ENCODE measurements around the gene MACROD2.

The MACROD2 gene

DNA sequence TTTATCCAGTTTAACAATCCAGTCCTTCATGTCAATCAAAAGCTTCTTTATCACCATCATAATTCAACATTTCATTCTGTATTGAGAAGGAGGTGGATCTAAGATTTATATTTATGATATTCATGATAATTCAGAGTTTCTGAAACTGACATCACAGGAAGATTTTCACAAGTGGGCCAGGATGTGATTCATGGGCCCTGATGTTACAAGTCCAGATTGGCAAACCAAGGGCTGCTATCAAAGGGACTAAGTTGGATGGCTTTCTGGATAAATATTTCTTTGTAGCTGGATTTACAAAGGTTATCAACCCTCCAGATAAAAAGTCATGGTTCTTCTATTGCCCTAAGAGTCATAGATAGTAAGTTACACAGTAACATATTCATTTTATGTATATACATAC, 1711.4 kb downstream of the MACROD2 start:
- DNase-seq (ENCODE audit: low read depth, low spot score) = no peak
- no peak overlapping the region for H3K4me3 ChIP-seq (ENCODE audit: low read length)

DNA sequence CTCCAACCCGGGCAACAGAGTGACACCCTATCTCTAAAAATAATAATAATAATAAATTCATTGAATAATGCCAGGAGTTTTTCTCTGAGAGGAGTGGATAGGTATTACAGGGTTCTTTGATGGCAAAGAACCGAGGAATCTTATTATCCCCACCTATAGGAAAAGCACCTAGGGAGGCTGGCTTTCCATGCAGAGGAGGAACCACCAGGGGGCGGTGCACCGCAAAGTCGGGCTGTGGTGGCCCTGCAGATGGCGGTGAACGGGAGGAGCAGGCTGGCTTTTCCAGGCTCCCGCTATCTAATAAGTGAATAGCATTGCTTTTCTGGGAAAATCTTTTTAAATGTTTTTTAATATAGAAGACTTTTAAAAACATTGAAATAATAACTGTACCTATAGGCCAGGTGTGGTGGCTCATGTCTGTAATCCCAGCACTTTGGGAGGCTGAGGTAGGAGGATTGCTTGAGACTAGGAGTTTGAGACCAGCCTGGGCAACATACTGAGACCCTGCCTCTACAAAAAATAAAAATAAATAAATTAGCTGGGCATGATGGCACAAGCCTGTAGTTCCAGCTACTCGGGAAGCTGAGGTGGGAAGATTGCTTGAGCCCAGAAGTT, 1713.8 kb downstream of the MACROD2 start:
- H3K4me3 ChIP-seq (ENCODE audit: low read length) = no peak overlapping the region
- DNase-seq (ENCODE audit: low read depth, low spot score) = peak; percentile 23

DNA sequence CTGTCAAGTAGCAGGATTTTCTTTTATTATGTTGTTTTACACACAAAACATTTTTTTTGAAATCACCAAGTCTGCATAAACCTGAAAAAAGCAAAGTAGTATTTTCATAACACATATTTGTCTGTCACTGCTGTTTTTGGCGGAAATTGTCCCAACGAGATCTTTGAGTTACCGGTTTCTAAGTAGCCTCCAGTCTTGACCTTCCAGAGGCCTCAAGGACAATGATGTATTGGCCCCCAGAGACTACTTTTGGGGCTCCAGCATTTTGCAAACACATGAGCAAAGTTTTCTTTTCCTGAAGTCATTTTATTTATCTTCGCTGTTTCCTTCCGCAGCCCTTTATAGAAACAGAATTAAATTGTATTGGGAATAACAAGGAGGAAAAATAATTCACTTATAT, 1715.3 kb downstream of the MACROD2 start:
- H3K4me3 ChIP-seq (ENCODE audit: low read length) = no peak overlapping the region
- DNase-seq (ENCODE audit: low read depth, low spot score) = no peak

DNA sequence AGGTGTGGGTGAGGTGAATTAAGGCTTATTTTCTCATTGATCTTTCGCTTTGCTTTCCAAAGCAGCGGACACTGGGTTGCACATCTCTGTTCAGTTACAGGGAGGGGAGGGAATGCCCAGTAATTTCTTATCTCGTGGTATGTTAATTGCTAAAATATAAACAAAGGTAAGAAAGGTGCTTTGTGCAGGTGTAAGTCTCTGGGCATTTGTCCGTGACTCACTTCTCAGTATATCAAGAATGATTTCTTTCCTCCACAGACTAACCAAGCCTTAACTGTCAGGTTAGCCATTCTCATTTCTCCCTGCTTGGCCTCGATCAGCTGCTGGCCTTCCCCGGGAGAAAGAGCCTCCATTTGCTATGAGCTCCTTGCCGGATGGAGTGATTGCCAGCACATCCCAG, 1715.9 kb downstream of the MACROD2 start:
- no peak overlapping the region for H3K4me3 ChIP-seq (ENCODE audit: low read length)
- no peak for DNase-seq (ENCODE audit: low read depth, low spot score)

DNA sequence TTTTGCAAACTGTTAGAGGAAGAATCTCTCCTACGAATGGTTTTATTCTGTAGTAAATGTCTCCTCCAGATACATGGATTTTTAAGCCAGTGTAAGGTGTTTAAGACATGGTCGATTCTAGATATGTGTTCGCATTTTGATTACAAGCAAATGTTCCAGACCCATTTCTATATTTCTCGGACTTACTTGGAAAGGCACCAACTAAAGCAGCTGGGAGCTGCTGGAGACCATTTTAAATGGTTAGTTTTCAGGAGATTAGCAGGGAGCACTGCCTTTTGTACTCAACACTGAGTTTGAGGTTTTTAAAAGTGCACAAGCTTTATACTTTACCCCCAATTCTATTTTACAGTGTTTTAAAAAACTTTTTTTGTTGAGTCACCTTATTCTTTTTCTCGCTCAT, 1720.9 kb downstream of the MACROD2 start:
- DNase-seq (ENCODE audit: low read depth, low spot score) = no peak

DNA sequence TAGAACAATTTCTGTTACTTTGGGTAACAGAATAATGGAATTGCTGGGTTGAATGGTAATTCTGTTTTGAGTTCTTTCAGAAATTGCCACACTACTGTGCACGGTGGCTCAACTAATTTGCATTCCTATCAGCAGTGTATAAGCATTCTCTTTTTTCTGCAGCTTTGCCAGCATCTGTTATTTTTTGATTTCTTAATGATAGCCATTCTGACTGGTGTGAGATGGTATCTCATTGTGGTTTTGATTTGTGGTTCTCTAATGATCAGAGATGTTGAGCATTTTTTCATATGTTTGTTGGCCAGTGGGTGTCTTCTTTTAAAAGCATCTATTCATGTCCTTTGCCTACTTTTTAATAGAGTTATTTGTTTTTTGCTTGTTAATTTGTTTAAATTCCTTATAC, 1731.1 kb downstream of the MACROD2 start:
- DNase-seq (ENCODE audit: low read depth, low spot score) = no peak
- no peak overlapping the region for H3K4me3 ChIP-seq (ENCODE audit: low read length)

More for the DNA sequence above, 1720.9 kb downstream of the MACROD2 start:
- no peak overlapping the region for H3K4me3 ChIP-seq (ENCODE audit: low read length)

DNA sequence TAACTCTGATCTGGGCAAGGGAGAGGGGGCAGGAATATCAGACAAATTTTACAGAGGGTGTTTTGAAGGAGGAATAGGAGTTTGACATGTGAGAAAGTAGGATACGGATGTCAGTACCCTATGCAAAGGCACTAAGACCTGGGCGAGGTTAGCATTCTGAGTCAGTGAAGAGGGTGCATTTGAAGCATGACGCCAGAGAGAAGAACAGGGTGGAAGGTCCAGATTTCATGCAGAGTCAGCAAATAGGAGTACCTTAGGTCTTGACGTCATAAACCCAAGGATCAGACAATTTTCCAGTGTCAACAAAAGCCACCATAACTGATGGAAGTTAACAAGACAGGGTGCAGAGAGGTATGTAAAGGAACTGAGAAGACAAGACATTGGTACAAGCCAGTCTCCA, 1738.7 kb downstream of the MACROD2 start:
- DNase-seq (ENCODE audit: low read depth, low spot score) = no peak
- no peak overlapping the region for H3K4me3 ChIP-seq (ENCODE audit: low read length)

DNA sequence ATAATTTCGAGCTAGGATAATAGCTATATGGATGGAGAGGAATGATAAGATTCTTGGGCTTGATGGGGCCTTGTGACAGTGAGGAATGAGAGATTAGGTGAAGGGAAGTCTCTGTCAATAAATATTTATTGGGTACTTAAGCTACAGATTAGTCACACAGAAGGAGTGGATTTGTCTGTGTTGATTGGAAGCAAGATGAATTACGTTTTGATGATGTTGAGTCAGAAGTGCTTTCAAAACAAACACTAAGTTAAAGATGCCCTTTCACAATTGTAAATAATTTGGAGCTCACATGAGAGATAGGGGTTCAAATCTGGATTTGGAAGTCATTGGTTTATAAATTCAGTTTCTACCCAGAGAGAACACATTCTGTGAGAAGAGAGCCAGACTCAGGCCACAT, 1743.7 kb downstream of the MACROD2 start:
- no peak for DNase-seq (ENCODE audit: low read depth, low spot score)
- H3K4me3 ChIP-seq (ENCODE audit: low read length) = no peak overlapping the region

DNA sequence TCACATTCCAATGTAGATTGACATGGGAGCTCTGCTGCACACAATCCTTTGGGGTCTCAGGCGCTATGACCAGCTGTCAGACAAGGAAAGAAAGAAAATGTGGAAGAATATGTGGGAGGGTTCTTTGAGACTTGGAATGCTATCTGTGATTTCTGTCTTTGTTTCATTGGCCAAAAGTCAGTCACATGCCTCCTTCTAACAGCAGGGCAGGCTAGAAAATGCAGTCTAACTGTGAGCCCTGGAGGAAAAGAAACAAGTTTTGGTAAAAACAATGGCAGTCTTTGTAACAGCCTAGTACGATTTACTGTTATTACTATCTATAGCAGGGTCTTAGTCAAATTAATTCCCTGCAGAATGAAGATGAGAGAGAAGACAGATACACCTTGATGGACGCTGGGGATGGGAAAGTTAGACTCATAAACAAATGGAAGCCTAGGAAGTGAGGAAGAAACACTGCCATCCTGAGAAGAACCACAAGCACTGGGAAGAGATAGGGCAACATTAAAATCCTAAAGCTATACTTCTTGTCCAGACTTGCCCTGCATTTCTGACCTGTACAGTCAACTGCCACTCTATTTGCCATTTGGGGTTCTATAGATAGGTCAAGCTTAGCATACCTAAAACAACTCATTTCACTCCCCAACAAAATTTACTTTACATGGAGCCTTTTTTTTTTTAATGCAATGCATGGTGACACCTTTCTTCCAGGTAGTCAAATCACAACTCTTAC, 1744.9 kb downstream of the MACROD2 start:
- no peak overlapping the region for H3K4me3 ChIP-seq (ENCODE audit: low read length)
- no peak for DNase-seq (ENCODE audit: low read depth, low spot score)

DNA sequence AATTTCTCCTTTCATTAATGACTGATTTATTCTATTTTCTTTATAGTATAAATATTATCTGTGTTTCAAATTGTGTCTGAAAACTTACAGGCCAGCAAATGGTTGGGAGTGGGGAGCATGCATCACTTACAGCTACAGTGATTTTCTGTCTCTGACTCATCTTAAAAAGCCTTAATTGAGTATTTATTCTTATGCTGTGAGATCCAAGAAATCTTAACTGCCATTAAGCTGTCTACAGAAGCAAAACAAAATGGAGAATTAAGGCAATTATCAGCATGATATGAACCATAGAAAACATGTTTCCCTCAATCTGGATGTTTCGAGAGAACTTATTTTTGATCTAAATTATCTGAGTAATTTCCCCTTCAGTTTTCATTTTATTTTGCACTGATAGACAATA, 1746.8 kb downstream of the MACROD2 start:
- H3K4me3 ChIP-seq (ENCODE audit: low read length) = no peak overlapping the region
- DNase-seq (ENCODE audit: low read depth, low spot score) = no peak

DNA sequence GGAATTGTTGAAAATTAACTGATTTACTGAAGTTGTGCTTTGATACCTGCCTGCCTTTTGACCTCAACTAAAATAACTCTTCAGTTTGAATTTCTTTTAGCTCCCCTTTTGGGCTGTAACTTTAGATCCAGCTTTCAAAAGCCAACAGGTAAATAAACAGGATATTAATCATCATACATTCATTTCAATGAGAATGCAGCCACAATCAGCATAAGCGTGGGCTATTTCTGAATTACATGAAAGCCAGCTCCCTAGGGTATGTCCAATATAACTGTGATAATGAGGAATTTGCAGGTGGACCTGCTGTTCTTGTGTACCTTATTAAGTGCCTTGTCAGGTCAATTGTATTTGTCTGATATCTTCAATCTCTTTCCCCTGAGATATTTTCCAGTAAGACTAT, 1747.3 kb downstream of the MACROD2 start:
- H3K4me3 ChIP-seq (ENCODE audit: low read length) = no peak overlapping the region
- DNase-seq (ENCODE audit: low read depth, low spot score) = no peak

DNA sequence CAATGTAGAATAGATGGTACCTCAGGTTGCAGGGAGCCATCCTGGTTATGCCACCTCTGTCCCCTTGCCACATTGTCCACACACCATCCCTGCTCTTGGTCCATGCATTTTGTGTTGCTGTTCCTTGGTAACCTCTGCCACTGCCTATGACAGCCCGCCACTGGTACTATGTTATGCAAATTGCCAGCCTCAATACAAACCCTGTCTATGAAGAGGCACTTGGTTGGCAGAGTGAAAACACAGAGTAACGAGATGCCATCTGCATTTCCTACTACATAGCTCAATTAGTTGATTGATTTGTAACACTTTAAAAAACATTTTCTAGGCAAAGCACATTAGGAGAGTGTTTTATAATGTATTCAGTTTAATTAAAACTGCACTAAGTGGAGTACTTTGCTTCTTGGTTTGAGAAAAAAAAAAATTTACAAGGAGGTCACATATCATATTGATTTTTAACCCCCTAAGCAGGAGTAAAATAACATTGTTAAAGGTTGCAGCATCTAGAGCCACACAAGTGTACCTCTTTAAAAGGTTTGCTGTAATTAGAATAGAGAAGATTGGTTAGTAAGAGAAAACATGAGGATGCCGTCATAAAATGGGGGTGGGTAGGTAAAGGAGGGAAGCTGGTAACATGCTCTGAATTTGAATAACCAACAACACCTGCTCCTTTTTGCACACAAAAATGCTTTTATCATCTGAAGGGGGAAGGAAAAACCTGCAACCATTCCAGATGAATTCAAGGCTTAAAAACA, 1760.9 kb downstream of the MACROD2 start:
- no peak for DNase-seq (ENCODE audit: low read depth, low spot score)
- no peak overlapping the region for H3K4me3 ChIP-seq (ENCODE audit: low read length)

DNA sequence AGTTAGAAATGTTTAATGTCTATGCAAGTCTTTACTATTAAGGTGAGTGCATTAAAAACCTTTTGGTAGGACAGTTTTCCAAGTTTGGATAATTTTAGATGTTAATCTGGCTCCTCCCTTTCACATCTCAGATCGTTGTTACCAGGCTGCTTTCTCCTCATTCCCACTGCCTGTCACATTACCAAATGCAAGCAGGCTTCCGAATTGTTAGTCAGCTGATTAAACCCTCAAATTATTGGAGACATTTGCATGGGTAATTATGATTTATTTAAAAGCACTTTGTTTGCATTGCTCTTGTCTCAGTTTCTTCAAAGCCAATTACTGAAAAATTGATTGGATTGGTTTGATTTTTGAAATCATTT, 1761.4 kb downstream of the MACROD2 start:
- H3K4me3 ChIP-seq (ENCODE audit: low read length) = no peak overlapping the region
- no peak for DNase-seq (ENCODE audit: low read depth, low spot score)

DNA sequence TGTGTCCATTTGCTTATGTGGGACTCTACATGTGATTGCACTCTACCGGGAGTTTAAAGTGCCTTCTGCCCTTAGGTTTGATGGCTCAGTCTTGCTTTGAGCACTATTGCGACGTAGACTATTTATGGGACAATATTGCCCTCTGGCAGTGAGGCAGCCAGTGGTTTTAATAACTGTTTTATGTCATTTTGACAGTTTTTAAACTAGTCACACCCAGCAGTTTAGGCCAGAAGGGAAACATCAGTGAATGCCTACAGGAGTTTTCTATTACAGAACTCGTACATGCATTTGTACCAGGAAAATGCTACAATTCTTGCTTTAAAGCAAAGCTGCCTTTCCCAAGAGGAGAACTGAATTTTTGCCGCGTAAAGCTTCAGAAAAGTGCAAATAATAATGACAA, 1764.3 kb downstream of the MACROD2 start:
- no peak for DNase-seq (ENCODE audit: low read depth, low spot score)
- H3K4me3 ChIP-seq (ENCODE audit: low read length) = no peak overlapping the region

DNA sequence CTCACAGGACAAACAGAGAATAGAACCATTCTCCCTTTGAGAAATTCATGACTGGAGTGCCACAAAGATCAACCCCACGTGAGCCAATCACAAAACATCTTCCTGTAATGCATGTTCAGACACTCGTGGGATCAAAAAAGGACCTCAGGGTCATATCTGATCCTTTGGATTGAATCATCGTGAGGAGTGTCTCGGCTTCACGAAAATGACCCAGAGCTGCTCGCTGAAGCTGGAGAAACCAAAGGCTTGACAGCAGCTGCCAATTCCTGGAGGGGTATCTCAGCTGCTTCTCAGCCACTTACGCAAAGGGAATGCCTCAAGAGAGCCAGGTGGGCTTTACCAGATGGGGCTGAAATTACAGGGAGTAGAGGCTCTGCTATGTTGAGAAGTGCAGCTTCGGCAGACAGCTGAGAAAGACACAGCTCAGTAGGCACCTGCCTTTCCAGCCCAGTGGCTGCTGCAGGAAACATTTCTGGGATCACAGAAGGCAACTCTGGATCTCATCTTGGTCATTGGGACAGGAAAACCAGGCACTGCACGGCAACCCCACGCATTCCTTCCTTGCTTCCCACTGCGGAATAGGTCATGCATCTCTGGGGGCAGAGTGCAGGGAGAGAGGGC, 1764.8 kb downstream of the MACROD2 start:
- DNase-seq (ENCODE audit: low read depth, low spot score) = no peak
- H3K4me3 ChIP-seq (ENCODE audit: low read length) = no peak overlapping the region

DNA sequence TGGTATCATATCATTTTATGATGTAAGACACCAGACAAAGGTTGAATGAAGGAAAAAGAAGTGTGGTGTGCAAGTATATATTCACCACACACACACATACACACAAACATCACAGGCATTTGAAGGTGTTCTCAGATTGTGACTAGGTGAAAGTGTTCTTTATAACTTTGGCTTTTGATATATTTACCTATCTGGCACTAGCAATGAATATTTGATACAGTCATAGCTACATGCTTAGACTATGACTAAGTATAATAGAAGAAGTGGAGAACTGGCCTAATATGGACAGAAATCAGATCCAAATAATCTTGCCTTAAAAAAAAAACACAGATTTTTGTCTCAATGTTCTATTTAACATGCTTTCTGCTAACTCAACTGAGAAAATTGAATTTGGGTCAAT, 1768.0 kb downstream of the MACROD2 start:
- DNase-seq (ENCODE audit: low read depth, low spot score) = no peak
- H3K4me3 ChIP-seq (ENCODE audit: low read length) = no peak overlapping the region

DNA sequence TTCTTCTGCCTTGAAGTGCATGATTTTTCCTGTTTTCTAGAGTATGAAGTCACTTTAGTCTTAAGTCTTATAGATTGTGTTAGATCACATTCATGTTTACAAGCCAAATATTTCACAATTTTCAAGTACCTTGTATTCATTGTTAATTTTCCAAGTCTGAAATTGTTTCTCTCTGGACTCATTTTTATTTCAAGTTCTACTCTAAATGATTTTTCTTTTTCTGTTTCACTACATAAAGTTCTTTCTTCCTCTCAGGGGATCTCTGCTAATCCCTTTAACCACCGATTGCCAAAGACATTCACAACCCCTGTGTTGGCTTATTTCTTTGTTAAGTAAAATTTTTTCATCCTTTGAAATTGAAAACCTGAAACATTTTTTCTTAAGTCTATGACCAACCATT, 1772.3 kb downstream of the MACROD2 start:
- H3K4me3 ChIP-seq (ENCODE audit: low read length) = no peak overlapping the region

DNA sequence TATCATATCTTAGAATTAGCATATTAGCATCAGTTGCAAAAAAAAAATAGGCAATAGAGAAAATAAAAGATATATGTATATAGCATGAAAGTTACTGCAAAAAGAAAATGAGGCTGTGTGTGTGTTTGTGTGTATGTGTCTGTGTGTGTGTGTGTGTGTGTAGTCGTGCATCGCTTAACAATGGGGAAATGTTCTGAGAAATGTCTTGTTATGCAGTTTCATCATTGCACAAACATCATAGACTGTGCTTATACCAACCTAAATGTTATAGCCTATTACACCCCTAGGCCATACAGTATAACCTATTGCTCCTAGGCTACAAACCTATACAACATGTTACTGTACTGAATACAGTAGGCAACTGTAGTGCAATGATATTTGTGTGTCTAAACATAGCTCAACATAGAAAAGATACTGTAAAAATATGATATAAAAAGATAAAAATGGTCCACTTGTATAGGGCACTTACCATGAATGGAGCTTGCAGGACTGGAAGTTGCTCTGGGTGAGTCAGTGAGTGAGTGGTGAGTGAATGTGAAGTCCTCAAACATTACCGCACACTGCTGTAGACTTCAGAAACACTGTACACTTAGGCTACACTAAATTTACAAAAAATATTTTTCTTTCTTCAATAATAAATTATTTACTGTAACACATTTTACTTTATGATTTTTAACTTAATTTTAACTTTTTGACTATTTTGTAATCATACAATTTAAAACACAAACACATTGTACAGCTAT, 1772.9 kb downstream of the MACROD2 start:
- DNase-seq (ENCODE audit: low read depth, low spot score) = no peak
- H3K4me3 ChIP-seq (ENCODE audit: low read length) = no peak overlapping the region

More for the DNA sequence above, 1772.3 kb downstream of the MACROD2 start:
- DNase-seq (ENCODE audit: low read depth, low spot score) = no peak

DNA sequence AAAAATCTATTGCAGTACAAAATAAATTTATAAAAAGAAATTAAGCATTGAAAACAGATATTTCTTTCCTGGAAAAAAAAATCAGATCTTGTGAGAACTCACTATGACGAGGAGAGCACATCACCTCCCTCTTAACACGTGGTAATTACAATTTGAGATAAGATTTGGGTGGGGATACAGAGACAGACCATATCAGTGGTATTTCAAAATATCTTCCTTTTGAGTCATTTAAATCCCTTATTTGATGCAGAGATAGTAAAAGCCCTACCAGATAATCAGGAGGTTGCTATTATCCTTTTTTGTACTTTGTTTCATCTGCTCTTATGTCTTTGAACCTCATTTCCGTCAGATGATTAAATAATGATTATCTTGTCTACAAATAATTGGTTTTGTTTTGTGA, 1777.5 kb downstream of the MACROD2 start:
- DNase-seq (ENCODE audit: low read depth, low spot score) = no peak
- no peak overlapping the region for H3K4me3 ChIP-seq (ENCODE audit: low read length)

Data from Jurkat, Clone E6-1 (cell line).